IMR-90 (cell line): Measurements from ENCODE around the gene CYYR1.

Experiments
- BHLHE40 ChIP-seq: fragments of 150-350 bp; IDR thresholded peaks from 2 replicates; pipeline ENCODE4 v1.6.1; 2016; ENCODE audit warnings: mild to moderate bottlenecking, low read depth, low read length
- CTCF ChIP-seq: conservative IDR thresholded peaks from 2 replicates; pipeline ENCODE4 v1.5.1; 2012; ENCODE audit warnings: mild to moderate bottlenecking, low read depth, low read length, improper control_type of control experiment

DNA sequence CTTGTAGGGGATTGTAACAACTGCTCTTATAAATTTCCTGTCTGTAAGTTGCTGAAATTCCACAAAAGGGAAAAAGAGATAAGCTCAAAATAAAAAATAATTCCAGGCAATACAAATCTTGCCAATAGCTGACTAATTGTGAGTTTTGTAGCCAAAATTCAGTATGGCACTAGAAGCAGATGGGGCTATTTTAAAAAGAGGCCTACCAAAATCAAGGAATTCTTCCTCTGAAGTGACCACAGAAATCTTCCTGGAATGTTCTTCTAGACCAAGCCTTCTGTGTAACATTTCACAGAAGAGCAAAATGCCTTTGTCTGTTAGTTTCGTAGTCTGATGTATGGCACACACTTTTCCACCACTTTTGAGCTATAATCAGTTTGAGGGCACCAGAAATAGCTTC lies 127.6 kb downstream of the CYYR1 start:
- TF ChIP-seq CTCF, result no peak
- no peak for TF ChIP-seq BHLHE40
